HEK293 (cell line): ENCODE data around the gene HIPK1.
A peak's percentile ranks its signal among the peaks of the same experiment; 100 is the strongest.

Experiments used
- CTCF ChIA-PET: fragments of 350-600 bp; formaldehyde crosslinking; extraction: SDS; loops from one replicate; lab custom pipeline; 2021; ENCODE audit warnings: antibody characterized with exemption; lab: Yijun Ruan, JAX
- POLR2A ChIA-PET: fragments of 300-600 bp; formaldehyde crosslinking; extraction: SDS; loops from one replicate; lab custom pipeline; 2020; ENCODE audit warnings: antibody characterized with exemption, inconsistent platforms; lab: Yijun Ruan, JAX
- H3K27ac ChIP-seq: fragments of 200-500 bp; sonication (Bioruptor generic); 2 replicates; pipeline ENCODE4 v1.5.1; 2014; ENCODE audit warnings: low read depth, low read length, control low read depth, inconsistent platforms; ENCODE audit errors: extremely low read depth
- H3K36me3 ChIP-seq, 2 experiments: fragments of 200-500 bp in 1 of 2; sonication (Bioruptor generic) in 1 of 2; 1 replicate in 1 of 2; 2 replicates in 1 of 2; pipeline ENCODE4 v1.5.1; 2014 to 2017; ENCODE audit warnings: inconsistent platforms in 2 of 2, low read length in 2 of 2; ENCODE audit not compliant: control insufficient read depth in 2 of 2, insufficient read depth in 1 of 2
- H3K4me1 ChIP-seq: fragments of 200-500 bp; sonication (Bioruptor generic); 2 replicates; pipeline ENCODE4 v1.5.1; 2014; ENCODE audit warnings: mild to moderate bottlenecking, low read length, inconsistent platforms; ENCODE audit not compliant: control insufficient read depth, insufficient read depth
- H3K4me3 ChIP-seq: 2 replicates; pipeline ENCODE4 v1.5.1; 2011; ENCODE audit warnings: low read depth, mild to moderate bottlenecking, control low read depth, low read length, moderate library complexity
- H3K9me3 ChIP-seq: fragments of 200-500 bp; sonication (Bioruptor generic); 2 replicates; pipeline ENCODE4 v1.5.1; 2014; ENCODE audit warnings: low read depth, low read length, inconsistent platforms; ENCODE audit not compliant: control insufficient read depth, insufficient read depth
- PRDM1 ChIP-seq: fragments of 450-650 bp; formaldehyde crosslinking; IDR thresholded peaks from 2 replicates; pipeline ENCODE4; 2016; ENCODE audit warnings: missing biosample characterization, missing genetic modification characterization
- ZFHX2 ChIP-seq: fragments of 450-650 bp; formaldehyde crosslinking; conservative IDR thresholded peaks from 2 replicates; pipeline ENCODE4 v1.5.1; 2016; ENCODE audit warnings: missing biosample characterization, missing genetic modification characterization
- ZNF37A ChIP-seq: fragments of 450-650 bp; IDR thresholded peaks from 2 replicates; pipeline ENCODE4 v1.5.1; 2018; ENCODE audit warnings: missing biosample characterization, missing genetic modification characterization
- ZNF404 ChIP-seq: fragments of 450-650 bp; formaldehyde crosslinking; IDR thresholded peaks from 2 replicates; pipeline ENCODE4 v1.5.1; 2017; ENCODE audit warnings: missing biosample characterization, missing genetic modification characterization
- TF ChIP-seq, protein P1 (sequence below): fragments of 450-650 bp; formaldehyde crosslinking; IDR thresholded peaks from 2 replicates; pipeline ENCODE4 v1.5.1; 2017; ENCODE audit warnings: missing biosample characterization, mild to moderate bottlenecking, missing genetic modification characterization, moderate library complexity
- TF ChIP-seq, protein P2 (sequence below): fragments of 450-650 bp; formaldehyde crosslinking; IDR thresholded peaks from 2 replicates; pipeline ENCODE4 v1.5.1; 2016; ENCODE audit warnings: missing biosample characterization, missing genetic modification characterization
- TF ChIP-seq, protein P3 (sequence below): fragments of 450-650 bp; formaldehyde crosslinking; IDR thresholded peaks from 2 replicates; pipeline ENCODE4 v1.5.1; 2016; ENCODE audit warnings: missing biosample characterization, missing genetic modification characterization
- TF ChIP-seq, protein P4 (sequence below): fragments of 450-650 bp; formaldehyde crosslinking; IDR thresholded peaks from 2 replicates; pipeline ENCODE4 v1.5.1; 2016; ENCODE audit warnings: missing biosample characterization, missing genetic modification characterization

Gene HIPK1

DNA sequence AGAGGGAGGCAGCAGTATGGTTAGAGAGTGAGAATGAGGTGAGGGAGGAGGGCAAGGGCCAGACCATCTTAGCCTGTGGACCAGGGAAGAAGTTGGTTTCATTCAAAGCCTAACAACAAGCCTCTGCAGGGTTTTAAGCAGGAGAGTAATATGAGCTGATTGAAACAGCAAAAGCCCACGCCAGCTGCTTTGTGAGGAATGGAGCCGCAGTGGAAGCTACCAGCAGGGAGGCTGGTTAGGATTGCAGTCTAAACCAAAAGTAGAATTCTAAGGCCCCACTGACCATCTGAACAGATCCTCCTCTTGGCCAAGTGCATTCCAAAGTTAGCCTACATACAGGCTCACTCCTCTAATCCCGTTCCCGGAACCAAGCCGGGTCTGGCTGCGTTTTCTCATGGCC, 94.9 kb downstream of the HIPK1 start (continued):
- TF ChIP-seq, protein P1, sequence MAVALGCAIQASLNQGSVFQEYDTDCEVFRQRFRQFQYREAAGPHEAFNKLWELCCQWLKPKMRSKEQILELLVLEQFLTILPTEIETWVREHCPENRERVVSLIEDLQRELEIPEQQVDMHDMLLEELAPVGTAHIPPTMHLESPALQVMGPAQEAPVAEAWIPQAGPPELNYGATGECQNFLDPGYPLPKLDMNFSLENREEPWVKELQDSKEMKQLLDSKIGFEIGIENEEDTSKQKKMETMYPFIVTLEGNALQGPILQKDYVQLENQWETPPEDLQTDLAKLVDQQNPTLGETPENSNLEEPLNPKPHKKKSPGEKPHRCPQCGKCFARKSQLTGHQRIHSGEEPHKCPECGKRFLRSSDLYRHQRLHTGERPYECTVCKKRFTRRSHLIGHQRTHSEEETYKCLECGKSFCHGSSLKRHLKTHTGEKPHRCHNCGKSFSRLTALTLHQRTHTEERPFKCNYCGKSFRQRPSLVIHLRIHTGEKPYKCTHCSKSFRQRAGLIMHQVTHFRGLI (tag by site-specific recombination): peak; percentile 69
- TF ChIP-seq, protein P2, sequence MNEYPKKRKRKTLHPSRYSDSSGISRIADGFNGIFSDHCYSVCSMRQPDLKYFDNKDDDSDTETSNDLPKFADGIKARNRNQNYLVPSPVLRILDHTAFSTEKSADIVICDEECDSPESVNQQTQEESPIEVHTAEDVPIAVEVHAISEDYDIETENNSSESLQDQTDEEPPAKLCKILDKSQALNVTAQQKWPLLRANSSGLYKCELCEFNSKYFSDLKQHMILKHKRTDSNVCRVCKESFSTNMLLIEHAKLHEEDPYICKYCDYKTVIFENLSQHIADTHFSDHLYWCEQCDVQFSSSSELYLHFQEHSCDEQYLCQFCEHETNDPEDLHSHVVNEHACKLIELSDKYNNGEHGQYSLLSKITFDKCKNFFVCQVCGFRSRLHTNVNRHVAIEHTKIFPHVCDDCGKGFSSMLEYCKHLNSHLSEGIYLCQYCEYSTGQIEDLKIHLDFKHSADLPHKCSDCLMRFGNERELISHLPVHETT (tag by site-specific recombination): no peak

DNA sequence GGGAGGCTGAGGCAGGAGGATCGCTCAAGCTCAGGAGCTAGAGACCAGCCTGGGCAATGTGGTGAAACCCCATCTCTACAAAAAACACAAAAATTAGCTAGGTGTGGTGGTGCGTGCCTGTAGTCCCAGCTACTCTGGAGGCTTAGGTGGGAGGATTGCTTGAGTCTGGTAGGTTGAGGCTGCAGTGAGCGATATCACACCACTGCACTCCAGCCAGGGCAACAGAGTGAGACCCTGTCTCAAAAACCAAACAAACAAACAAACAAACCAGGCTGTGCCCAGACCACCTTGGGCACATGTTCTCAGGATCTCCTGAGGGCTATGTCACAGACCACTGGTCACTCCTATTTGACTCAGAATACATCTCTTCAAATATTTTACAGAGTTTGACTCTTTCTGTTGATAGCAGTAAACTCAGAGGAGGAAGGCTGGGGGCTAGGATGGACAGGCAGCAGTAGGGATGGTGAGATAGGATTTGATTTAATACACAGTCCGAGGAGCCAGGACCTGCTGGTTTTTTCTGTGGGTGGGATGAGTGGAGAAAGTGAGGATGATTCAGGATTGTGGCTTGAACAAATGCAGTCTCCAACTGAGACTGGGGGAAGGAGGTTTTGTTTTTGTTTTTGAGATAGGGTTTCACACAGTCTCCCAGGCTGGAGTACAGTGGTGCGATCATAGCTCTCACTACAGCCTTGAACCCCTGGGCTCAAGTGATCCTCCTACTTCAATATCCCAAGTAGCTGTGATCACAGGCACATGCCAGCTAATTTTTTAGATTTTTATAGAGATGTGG, 96.7 kb downstream of the HIPK1 start:
- H3K9me3 ChIP-seq: no peaks in the 10 kb centered on the region
- no peak for TF ChIP-seq PRDM1 (tag by site-specific recombination)
- TF ChIP-seq ZFHX2 (tag by site-specific recombination): peak; percentile 20; the same call in 1 of the 2 replicates
- CTCF ChIA-PET: interaction anchor here (0.6 to 0.7 kb wide), 2 partner anchors 320 to 413 kb away, joined by 3 read pairs; no protein-coding TSS in a partner anchor
- no peak overlapping the region for H3K4me3 ChIP-seq
- H3K36me3 ChIP-seq: no peaks in the 10 kb centered on the region
- POLR2A ChIA-PET: interaction anchor here (0.6 kb wide), 1 partner anchor 567 kb away, joined by 3 read pairs; no protein-coding TSS in a partner anchor
- H3K27ac ChIP-seq: no peak overlapping the region
- no peaks in the 10 kb centered on the region; the same call in 1 of the 2 replicates for H3K4me1 ChIP-seq

DNA sequence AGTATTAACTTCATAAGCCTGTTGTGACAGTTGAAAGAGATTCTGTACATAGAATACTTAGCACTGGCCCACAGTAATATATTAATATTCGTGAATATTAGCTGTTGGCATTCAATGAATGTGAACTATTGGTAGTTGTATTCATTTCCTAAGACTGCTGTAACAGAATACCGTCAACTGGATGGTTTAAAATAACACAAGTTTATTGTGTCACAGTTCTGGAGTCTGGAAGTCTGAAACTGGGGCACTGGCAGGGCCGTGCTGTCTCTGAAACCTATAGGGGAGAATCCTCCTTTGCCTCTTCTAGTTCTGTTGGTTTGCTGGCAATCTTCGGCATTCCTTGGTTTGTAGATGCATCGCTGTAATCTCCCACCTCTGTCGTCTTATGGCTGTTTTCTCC, 97.7 kb downstream of the HIPK1 start:
- TF ChIP-seq ZNF37A (no peak), ZNF404 (tag by site-specific recombination) (no peak)
- TF ChIP-seq, protein P3, sequence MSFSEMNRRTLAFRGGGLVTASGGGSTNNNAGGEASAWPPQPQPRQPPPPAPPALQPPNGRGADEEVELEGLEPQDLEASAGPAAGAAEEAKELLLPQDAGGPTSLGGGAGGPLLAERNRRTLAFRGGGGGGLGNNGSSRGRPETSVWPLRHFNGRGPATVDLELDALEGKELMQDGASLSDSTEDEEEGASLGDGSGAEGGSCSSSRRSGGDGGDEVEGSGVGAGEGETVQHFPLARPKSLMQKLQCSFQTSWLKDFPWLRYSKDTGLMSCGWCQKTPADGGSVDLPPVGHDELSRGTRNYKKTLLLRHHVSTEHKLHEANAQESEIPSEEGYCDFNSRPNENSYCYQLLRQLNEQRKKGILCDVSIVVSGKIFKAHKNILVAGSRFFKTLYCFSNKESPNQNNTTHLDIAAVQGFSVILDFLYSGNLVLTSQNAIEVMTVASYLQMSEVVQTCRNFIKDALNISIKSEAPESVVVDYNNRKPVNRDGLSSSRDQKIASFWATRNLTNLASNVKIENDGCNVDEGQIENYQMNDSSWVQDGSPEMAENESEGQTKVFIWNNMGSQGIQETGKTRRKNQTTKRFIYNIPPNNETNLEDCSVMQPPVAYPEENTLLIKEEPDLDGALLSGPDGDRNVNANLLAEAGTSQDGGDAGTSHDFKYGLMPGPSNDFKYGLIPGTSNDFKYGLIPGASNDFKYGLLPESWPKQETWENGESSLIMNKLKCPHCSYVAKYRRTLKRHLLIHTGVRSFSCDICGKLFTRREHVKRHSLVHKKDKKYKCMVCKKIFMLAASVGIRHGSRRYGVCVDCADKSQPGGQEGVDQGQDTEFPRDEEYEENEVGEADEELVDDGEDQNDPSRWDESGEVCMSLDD (tag by site-specific recombination): no peak
- TF ChIP-seq, protein P4, sequence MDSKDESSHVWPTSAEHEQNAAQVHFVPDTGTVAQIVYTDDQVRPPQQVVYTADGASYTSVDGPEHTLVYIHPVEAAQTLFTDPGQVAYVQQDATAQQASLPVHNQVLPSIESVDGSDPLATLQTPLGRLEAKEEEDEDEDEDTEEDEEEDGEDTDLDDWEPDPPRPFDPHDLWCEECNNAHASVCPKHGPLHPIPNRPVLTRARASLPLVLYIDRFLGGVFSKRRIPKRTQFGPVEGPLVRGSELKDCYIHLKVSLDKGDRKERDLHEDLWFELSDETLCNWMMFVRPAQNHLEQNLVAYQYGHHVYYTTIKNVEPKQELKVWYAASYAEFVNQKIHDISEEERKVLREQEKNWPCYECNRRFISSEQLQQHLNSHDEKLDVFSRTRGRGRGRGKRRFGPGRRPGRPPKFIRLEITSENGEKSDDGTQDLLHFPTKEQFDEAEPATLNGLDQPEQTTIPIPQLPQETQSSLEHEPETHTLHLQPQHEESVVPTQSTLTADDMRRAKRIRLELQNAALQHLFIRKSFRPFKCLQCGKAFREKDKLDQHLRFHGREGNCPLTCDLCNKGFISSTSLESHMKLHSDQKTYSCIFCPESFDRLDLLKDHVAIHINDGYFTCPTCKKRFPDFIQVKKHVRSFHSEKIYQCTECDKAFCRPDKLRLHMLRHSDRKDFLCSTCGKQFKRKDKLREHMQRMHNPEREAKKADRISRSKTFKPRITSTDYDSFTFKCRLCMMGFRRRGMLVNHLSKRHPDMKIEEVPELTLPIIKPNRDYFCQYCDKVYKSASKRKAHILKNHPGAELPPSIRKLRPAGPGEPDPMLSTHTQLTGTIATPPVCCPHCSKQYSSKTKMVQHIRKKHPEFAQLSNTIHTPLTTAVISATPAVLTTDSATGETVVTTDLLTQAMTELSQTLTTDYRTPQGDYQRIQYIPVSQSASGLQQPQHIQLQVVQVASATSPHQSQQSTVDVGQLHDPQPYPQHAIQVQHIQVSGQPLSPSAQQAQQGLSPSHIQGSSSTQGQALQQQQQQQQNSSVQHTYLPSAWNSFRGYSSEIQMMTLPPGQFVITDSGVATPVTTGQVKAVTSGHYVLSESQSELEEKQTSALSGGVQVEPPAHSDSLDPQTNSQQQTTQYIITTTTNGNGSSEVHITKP: peak; percentile 58; the same call in 1 of the 2 replicates
- ChIA-PET CTCF (no interaction called here), POLR2A (no interaction called here)
- Histone ChIP-seq H3K4me3 (no peak overlapping the region), H3K36me3 (no peaks in the 10 kb centered on the region), H3K9me3 (no peaks in the 10 kb centered on the region), H3K4me1 (no peaks in the 10 kb centered on the region; the same call in 1 of the 2 replicates), H3K27ac (no peak overlapping the region)
